T-cell (primary cell): ENCODE data around the gene PLAU. TPM values are rescaled to one million over a fixed set of nuclear protein-coding genes. Genes with fewer than 3 reads are reported as not detected.
"Not testable (repeated sequence)": the region's sequence is repeated elsewhere in the genome, so short reads cannot be mapped to it uniquely, and the experiment has no call there.

Experiments used
- ATAC-seq, 4 experiments: fragments of 200-7000 bp in 3 of 4; fragments of 150-1000 bp in 1 of 4; cut with Tn5 transposase; replicated peaks in 1 of 4; 1 replicate in 3 of 4; 2 replicates in 1 of 4; pipeline ENCODE4 v1.10.0; 2021; ENCODE audit warnings: moderate library complexity in 3 of 4, mild to moderate bottlenecking in 2 of 4, moderate number of reproducible peaks in 1 of 4
- CTCF ChIA-PET, 2 donors: fragments of 300-600 bp; sonication (Branson Sonifier 250); formaldehyde crosslinking; loops; one replicate each; lab custom pipeline; 2022; ENCODE audit warnings: antibody characterized with exemption in 2 of 2; lab: Charles Lee
- POLR2A ChIA-PET, 2 donors: fragments of 300-600 bp; sonication (Branson Sonifier 250); formaldehyde crosslinking; loops; one replicate each; lab custom pipeline; 2022; ENCODE audit warnings: antibody characterized with exemption in 2 of 2; lab: Charles Lee
- DNase-seq, 35 experiments: peaks; one replicate each; pipeline versions ENCODE4 v3.0.0 to v3.0.0-alpha.2; 2013 to 2023
- H3K27ac ChIP-seq: one replicate; pipeline ENCODE4 v1.5.1; 2013; ENCODE audit warnings: low read length
- H3K27me3 ChIP-seq, 2 experiments: replicated peaks in 1 of 2; 1 replicate in 1 of 2; 2 replicates in 1 of 2; pipeline versions ENCODE4 v1.6.1 to v1.7.0; 2013; ENCODE audit warnings: low read length in 1 of 2, mixed read lengths in 1 of 2; ENCODE audit not compliant: control insufficient read depth in 2 of 2, insufficient read depth in 2 of 2; ENCODE audit errors: extremely low read depth in 1 of 2
- H3K36me3 ChIP-seq, 2 donors: 1 replicate in 1 of 2; 2 replicates in 1 of 2; pipeline versions ENCODE4 v1.6.1 to v1.7.0; 2013; ENCODE audit warnings: low read length in 1 of 2; ENCODE audit not compliant: control insufficient read depth in 2 of 2, insufficient read depth in 1 of 2; ENCODE audit errors: extremely low read depth in 1 of 2
- H3K4me1 ChIP-seq, 2 experiments: 1 replicate in 1 of 2; 2 replicates in 1 of 2; pipeline versions ENCODE4 v1.6.1 to v1.7.0; 2013; ENCODE audit warnings: low read length in 2 of 2, mixed read lengths in 1 of 2; ENCODE audit not compliant: insufficient read depth in 2 of 2, control insufficient read depth in 1 of 2; ENCODE audit errors: extremely low read depth in 1 of 2
- H3K4me3 ChIP-seq, 2 donors: 1 replicate in 1 of 2; 2 replicates in 1 of 2; pipeline versions ENCODE4 v1.5.1 to v1.7.0; 2013; ENCODE audit warnings: mild to moderate bottlenecking in 2 of 2, low read length in 1 of 2, moderate library complexity in 1 of 2; ENCODE audit not compliant: control insufficient read depth in 1 of 2; ENCODE audit errors: extremely low read depth in 1 of 2
- H3K9me3 ChIP-seq: 2 replicates; pipeline ENCODE4 v1.7.0; 2013
- H3K27ac Mint-ChIP-seq, 2 donors: one replicate each; pipeline ENCODE4 v1.8.0; 2020 to 2021; ENCODE audit warnings: mild to moderate bottlenecking in 2 of 2, mixed read lengths in 2 of 2
- H3K27me3 Mint-ChIP-seq, 2 donors: one replicate each; pipeline ENCODE4 v1.8.0; 2021 to 2022; ENCODE audit warnings: mixed read lengths in 2 of 2
- H3K36me3 Mint-ChIP-seq: one replicate; pipeline ENCODE4 v1.8.0; 2021; ENCODE audit warnings: mixed read lengths
- H3K4me1 Mint-ChIP-seq, 3 donors: one replicate each; pipeline ENCODE4 v1.8.0; 2020 to 2022; ENCODE audit warnings: mixed read lengths in 3 of 3, mild to moderate bottlenecking in 1 of 3
- H3K4me3 Mint-ChIP-seq, 3 donors: one replicate each; pipeline ENCODE4 v1.8.0; 2020 to 2022; ENCODE audit warnings: mild to moderate bottlenecking in 3 of 3, mixed read lengths in 3 of 3, moderate library complexity in 3 of 3
- H3K9me3 Mint-ChIP-seq, 3 donors: one replicate each; pipeline ENCODE4 v1.8.0; 2020 to 2022; ENCODE audit warnings: mixed read lengths in 3 of 3
- WGBS: methylation state at CpG from one replicate; pipeline ENCODE4 v1.1.5; 2013; ENCODE audit warnings: missing lambda C conversion rate; ENCODE audit not compliant: insufficient coverage; 5-methylcytosine and 5-hydroxymethylcytosine counted together
- total RNA-seq, 35 experiments: library from RNA in 6 of 35; stranded (reverse) in 6 of 35; fragments of 120-200 nt in 1 of 35; gene quantifications; one replicate each; pipeline versions ENCODE4 v1.2.1 to v1.2.4 and lab custom pipeline; 2013 to 2026

Gene PLAU
- total RNA-seq, 5 donors from 2014 or later (not counting 1 experiment from before 2014, with no cell fraction given): 0.63 to 1.1 (median 1.1) TPM; not detected in 2

DNA sequence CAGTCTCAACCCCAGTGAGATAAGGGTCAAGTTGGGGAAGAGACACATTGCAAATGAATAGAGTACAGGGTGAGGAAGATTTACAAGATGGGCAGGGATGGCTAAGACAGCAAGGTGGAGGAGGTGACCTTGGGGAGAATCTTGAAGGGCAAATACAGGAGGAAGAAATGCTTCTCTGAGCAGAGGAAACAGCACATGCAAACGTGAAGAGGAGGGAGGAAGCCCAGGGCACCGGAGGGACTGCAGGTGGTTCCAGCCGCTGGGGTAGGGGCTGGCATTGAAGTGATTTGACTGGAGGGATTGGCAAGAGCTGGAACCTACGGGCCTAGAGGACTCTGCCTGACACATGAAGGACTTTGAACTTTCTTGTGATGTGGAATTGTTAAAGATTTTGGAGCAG, 14.6 kb downstream of the PLAU start:
- Histone ChIP-seq H3K36me3 (no peaks in the 10 kb centered on the region), H3K4me3 (no peak overlapping the region), H3K27me3 (peaks cover 0 to 26% of the 10 kb centered on the region in 2 experiments), H3K9me3 (no peaks in the 10 kb centered on the region), H3K27ac (no peak overlapping the region), H3K4me1 (peaks cover 11 to 27% of the 10 kb centered on the region in 2 experiments)
- POLR2A ChIA-PET: no interaction called here
- Mint-ChIP-seq H3K27ac (no peak overlapping the region), H3K4me1 (peaks cover 19 to 35% (median 32%) of the 10 kb centered on the region in 3 donors), H3K36me3 (no peaks in the 10 kb centered on the region), H3K9me3 (no peaks in the 10 kb centered on the region), H3K27me3 (peaks cover 29 to 33% of the 10 kb centered on the region in 2 donors), H3K4me3 (no peak overlapping the region)
- DNase-seq (no peak), ATAC-seq (no peak)
- CTCF ChIA-PET: no interaction called here
- WGBS: 73% methylated on average over 4 of the region's 4 CpGs

DNA sequence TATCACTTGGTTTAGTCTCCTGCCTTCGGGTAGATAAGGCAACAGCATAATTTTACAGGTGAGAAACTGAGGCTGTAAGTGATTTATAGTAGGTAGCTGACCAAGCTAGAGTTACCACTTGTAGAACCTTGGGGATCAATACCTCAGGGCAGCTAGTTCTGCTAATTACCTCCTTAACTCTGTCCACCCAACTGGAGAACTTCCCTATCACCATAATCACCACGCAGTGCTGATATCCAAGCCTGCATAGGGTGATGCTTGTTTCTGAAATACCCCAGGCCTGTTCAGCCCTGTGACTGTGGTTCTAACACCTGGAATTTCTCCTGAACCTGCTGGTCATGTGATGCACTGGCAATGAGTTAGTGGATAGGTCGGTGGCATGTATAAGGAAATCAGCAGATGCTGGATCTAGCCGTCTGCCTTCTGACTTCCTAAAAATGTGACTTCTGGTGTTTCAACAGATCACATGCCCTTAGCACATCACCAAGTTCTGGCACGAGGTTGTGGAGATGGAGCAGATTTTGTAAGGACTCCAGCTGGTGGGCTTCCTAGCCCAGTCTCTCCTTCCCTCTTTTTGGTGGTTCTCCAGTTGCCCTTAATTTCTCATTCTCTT, 15.3 kb downstream of the PLAU start:
- Histone ChIP-seq H3K27me3 (peaks cover 0 to 21% of the 10 kb centered on the region in 2 experiments), H3K9me3 (no peaks in the 10 kb centered on the region), H3K4me3 (no peak overlapping the region), H3K4me1 (peaks cover 11 to 20% of the 10 kb centered on the region in 2 experiments), H3K36me3 (no peaks in the 10 kb centered on the region), H3K27ac (no peak overlapping the region)
- ChIA-PET POLR2A (no interaction called here), CTCF (interaction anchor here in 1 of 2 donors (0.9 kb wide), 1 partner anchor 15 kb away, joined by 3 read pairs; no protein-coding TSS in a partner anchor)
- no peak for DNase-seq
- no CpG with 5 or more reads among the region's 5 CpGs for WGBS
- Mint-ChIP-seq H3K9me3 (no peaks in the 10 kb centered on the region), H3K36me3 (no peaks in the 10 kb centered on the region), H3K4me3 (no peak overlapping the region), H3K27me3 (peaks cover 29 to 37% of the 10 kb centered on the region in 2 donors), H3K4me1 (peaks cover 16 to 33% (median 27%) of the 10 kb centered on the region in 3 donors), H3K27ac (no peak overlapping the region)
- no peak for ATAC-seq

DNA sequence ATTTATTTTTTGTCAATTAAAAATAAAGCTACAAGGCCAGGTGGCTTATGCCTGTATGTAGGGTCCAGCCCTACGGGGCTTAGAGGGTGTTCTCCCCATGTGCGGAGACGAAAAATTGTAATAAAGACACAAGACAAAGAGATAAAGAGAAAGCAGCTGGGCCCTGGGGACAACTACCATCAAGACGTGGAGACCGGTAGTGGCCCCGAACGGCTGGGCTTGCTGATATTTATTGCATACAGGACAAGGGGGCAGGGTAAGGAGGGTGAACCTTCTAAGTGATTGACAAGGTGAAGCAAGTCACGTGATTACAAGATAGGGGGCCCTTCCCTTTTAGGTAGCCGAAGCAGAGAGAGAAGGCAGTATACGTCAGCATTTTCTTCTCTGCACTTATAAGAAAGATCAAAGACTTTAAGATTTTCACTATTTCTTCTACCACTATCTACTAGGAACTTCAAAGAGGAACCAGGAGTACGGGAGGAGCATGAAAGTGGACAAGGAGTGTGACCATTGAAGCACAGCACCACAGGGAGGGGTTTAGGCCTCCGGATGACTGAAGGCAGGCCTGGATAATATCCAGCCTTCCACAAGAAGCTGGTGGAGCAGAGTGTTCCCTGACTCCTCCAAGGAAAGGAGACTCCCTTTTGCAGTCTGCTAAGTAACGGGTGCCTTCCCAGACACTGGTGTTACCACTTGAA, 19.8 kb downstream of the PLAU start:
- Mint-ChIP-seq H3K27me3 (peaks cover 12 to 13% of the 10 kb centered on the region in 2 donors), H3K4me1 (peaks cover 11 to 14% (median 13%) of the 10 kb centered on the region in 3 donors), H3K27ac (peak overlapping the region in 1 of 2 donors; percentile 8)
- DNase-seq, H3K9me3 ChIP-seq, POLR2A ChIA-PET, H3K27ac ChIP-seq, H3K9me3 Mint-ChIP-seq, H3K36me3 Mint-ChIP-seq, H3K27me3 ChIP-seq, ATAC-seq, H3K4me3 Mint-ChIP-seq, CTCF ChIA-PET, H3K4me3 ChIP-seq, H3K36me3 ChIP-seq: not testable (repeated sequence)
- WGBS: 93% methylated on average over 9 of the region's 13 CpGs
- peaks cover 0 to 14% of the 10 kb centered on the region in 2 experiments for H3K4me1 ChIP-seq

DNA sequence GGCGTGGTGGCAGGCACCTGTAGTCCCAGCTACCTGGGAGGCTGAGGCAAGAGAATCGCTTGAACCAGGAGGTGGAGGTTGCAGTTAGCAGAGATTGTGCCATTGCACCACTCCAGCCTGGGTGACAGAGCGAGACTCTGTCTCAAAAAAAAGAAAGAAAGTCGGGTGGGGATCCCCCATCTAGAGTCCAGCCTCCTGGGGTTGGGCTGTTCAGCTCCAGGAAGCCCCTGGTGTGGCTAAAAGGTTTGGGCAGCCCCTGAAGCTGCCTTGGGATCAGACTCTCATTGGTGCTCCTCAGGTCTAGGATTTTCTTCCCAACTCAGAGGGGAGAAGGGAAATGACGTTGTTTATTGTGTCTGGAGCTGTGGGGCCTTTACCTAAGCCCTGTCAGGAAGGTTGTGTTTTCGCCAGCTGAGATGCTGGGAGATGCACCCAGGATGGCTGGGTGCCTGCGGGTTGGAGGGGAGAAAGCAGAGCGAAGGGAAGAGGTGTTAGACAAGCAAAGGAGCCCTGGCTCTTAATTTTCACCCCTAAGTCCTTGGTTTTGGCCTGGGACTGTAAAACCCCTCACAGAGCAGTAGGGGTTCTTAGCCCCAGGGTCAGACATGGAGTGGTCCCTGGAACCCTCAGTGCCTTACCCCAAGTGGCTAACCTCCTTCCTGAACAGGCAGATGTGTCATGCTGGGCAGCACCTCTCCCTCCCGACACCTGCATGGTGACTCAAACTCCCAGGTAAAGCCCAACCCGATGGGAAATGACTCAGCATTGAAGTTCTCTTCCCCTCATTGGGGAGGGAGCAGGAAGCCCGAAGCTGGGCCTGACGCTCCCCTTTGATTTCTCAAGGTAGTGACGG, 21.1 kb downstream of the PLAU start:
- Mint-ChIP-seq H3K27ac (peak overlapping the region in 1 of 2 donors; percentile 55), H3K4me3 (no peak overlapping the region), H3K9me3 (no peaks in the 10 kb centered on the region), H3K4me1 (peaks cover 11 to 14% (median 12%) of the 10 kb centered on the region in 3 donors), H3K36me3 (no peaks in the 10 kb centered on the region), H3K27me3 (peaks cover 9 to 12% of the 10 kb centered on the region in 2 donors)
- Histone ChIP-seq H3K9me3 (no peaks in the 10 kb centered on the region), H3K36me3 (no peaks in the 10 kb centered on the region), H3K4me1 (peaks cover 0 to 14% of the 10 kb centered on the region in 2 experiments), H3K27ac (no peak overlapping the region), H3K27me3 (peaks cover 0 to 7% of the 10 kb centered on the region in 2 experiments), H3K4me3 (no peak overlapping the region)
- DNase-seq (peak in 26 of 35 experiments; percentile 13 to 64 (median 26)), ATAC-seq (peak; percentile 91 to 97 (median 96))
- 89% methylated on average over 3 of the region's 13 CpGs for WGBS
- ChIA-PET POLR2A (no interaction called here), CTCF (interaction anchor here in 1 of 2 donors (1.2 kb wide), 1 partner anchor 52 kb away, joined by 3 read pairs; no protein-coding TSS in a partner anchor)

DNA sequence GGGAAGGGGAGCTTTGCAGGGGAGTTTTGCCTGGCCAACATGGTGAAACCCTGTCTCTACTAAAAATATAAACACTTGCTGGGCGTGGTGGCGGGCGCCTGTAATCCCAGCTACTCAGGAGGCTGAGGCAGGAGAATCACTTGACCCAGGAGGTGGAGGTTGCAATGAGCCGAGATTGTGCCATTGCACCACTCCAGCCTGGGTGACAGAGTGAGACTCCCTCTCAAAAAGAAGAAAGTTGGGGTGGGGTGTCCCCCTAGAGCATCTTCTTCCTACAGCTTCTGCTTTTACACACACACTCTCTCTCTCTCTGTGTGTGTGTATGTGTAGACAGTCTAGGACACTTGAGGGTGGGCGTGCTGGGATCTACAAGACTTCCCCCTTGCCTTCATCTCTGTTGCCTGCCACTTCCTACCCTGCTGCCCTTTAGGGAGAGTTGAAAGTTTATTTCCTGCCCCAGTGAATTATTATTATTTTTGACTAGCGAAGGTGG, 21.7 kb downstream of the PLAU start:
- Histone ChIP-seq H3K27me3 (peaks cover 0 to 7% of the 10 kb centered on the region in 2 experiments), H3K36me3 (no peaks in the 10 kb centered on the region), H3K4me3 (no peak overlapping the region), H3K9me3 (no peaks in the 10 kb centered on the region), H3K27ac (no peak overlapping the region), H3K4me1 (peaks cover 0 to 14% of the 10 kb centered on the region in 2 experiments)
- ATAC-seq: peak in 2 of 4 experiments; percentile 13 to 14
- H3K27me3 Mint-ChIP-seq: peaks cover 5 to 12% of the 10 kb centered on the region in 2 donors
- POLR2A ChIA-PET: interaction anchor here in 1 of 2 donors (0.6 kb wide), 1 partner anchor 43 kb away, joined by 3 read pairs; no protein-coding TSS in a partner anchor
- CTCF ChIA-PET: interaction anchor here in 1 of 2 donors (1.2 kb wide), 1 partner anchor 53 kb away, joined by 3 read pairs; no protein-coding TSS in a partner anchor
- no peaks in the 10 kb centered on the region for H3K9me3 Mint-ChIP-seq
- H3K36me3 Mint-ChIP-seq: no peaks in the 10 kb centered on the region
- H3K4me3 Mint-ChIP-seq: no peak overlapping the region
- no peak for DNase-seq
- peak overlapping the region in 1 of 2 donors; percentile 55 for H3K27ac Mint-ChIP-seq
- WGBS: 100% methylated on average over 1 of the region's 6 CpGs
- peaks cover 11 to 14% (median 12%) of the 10 kb centered on the region in 3 donors for H3K4me1 Mint-ChIP-seq
